ENCODE measurements around the gene RBM45.
A peak's percentile ranks its signal among the peaks of the same experiment; 100 is the strongest.

Gene RBM45

GRCh38 chr2:178106053-178106452, 6.2 kb upstream of the RBM45 start:
- TF ChIP-seq CTCF (conservative IDR thresholded peaks at IDR 0.05; ENCODE audit: low read depth), result no peak
- ChIA-PET POLR2A (ENCODE audit: low non-redundant PET) (no interaction called here), CTCF (interaction anchor here (0.6 to 1.1 kb wide), 2 partner anchors 9 to 309 kb away, joined by 4 read pairs; no protein-coding TSS in a partner anchor)
- no peak overlapping the region for H3K27ac ChIP-seq
- no peak for DNase-seq (ENCODE audit: low spot score)

- DNase-seq (ENCODE audit: low spot score), result no peak
- ChIA-PET CTCF (no interaction called here), POLR2A (ENCODE audit: low non-redundant PET) (no interaction called here)
- TF ChIP-seq CTCF (conservative IDR thresholded peaks at IDR 0.05; ENCODE audit: low read depth), result no peak
- H3K27ac ChIP-seq, result no peak overlapping the region
These were observed 4.1 kb upstream of the RBM45 start for GRCh38 chr2:178108176-178108575.

- peak; percentile 69 for TF ChIP-seq CTCF (conservative IDR thresholded peaks at IDR 0.05; ENCODE audit: low read depth)
- ChIA-PET CTCF (no interaction called here), POLR2A (ENCODE audit: low non-redundant PET) (no interaction called here)
- no peak overlapping the region for H3K27ac ChIP-seq
- DNase-seq (ENCODE audit: low spot score), result peak; percentile 48
These were observed 2.4 kb upstream of the RBM45 start for GRCh38 chr2:178109813-178110212.

- CTCF ChIA-PET, result interaction anchor here (0.6 to 2.9 kb wide), 2 partner anchors 304 to 583 kb away, joined by 4 to 21 read pairs; no protein-coding TSS in a partner anchor
These were observed 1.6 kb upstream of the RBM45 start for GRCh38 chr2:178110681-178111080.

GRCh38 chr2:178111743-178112142, 494 bp upstream of the RBM45 start:
- peak overlapping the region; percentile 82 for H3K27ac ChIP-seq
- TF ChIP-seq CTCF (conservative IDR thresholded peaks at IDR 0.05; ENCODE audit: low read depth), result no peak
- CTCF ChIA-PET, result interaction anchor here (0.6 to 2.9 kb wide), 10 partner anchors 12 to 399 kb away, joined by 3 to 21 read pairs (median 3); no protein-coding TSS in a partner anchor
- DNase-seq (ENCODE audit: low spot score), result no peak
- POLR2A ChIA-PET (ENCODE audit: low non-redundant PET), result no interaction called here

More at GRCh38 chr2:178110681-178111080, 1.6 kb upstream of the RBM45 start:
- POLR2A ChIA-PET (ENCODE audit: low non-redundant PET), result no interaction called here
- DNase-seq (ENCODE audit: low spot score), result no peak
- H3K27ac ChIP-seq, result no peak overlapping the region
- TF ChIP-seq CTCF (conservative IDR thresholded peaks at IDR 0.05; ENCODE audit: low read depth), result no peak

- CTCF ChIA-PET, result interaction anchor here (0.6 kb wide), 1 partner anchor 8 kb away, joined by 4 read pairs; no protein-coding TSS in a partner anchor
- no peak for DNase-seq (ENCODE audit: low spot score)
- POLR2A ChIA-PET (ENCODE audit: low non-redundant PET), result no interaction called here
- H3K27ac ChIP-seq, result no peak overlapping the region
- TF ChIP-seq CTCF (conservative IDR thresholded peaks at IDR 0.05; ENCODE audit: low read depth), result no peak
These were observed 2.2 kb downstream of the RBM45 start for GRCh38 chr2:178114462-178114861.
